Measurements from ENCODE around the gene TRNAU1AP.

DNA sequence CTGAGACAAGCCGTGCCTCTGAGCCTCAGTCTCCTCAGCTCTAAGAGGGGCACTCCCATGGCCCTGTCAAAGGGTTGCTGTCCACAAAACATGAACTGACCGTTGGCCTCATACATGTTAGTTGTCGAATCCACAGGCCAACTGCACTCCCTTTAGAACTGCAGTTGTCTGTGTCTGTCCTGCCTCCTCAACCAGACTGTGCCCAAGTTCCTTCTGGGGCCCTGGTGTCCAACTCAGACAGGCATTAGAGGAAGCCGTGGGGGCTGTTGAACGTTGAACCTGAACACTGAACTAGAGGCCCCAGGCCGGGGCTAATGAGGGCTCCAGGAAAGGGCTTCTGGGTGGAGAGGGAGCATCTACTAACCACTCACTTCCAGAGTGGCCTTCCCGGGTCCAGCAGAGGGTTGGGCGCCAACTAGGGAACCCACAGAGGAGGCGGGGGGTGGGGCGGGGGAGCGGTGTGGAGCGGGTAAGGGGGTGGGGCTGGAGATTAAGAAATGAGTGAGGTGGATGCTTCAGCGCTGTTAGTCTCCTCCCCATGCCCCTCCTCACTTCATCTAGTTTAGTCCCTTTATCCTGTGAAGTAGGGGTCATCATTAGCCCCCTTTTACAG lies 38.9 kb downstream of the TRNAU1AP start, which contains the start of gene RAB42:
- TF ChIP-seq ZC3H10 (CRISPR knock-in tag; IDR thresholded peaks at IDR 0.05) = no peak
- no peak for TF ChIP-seq RARB (CRISPR knock-in tag; IDR thresholded peaks at IDR 0.05)
- TF ChIP-seq, protein P1, sequence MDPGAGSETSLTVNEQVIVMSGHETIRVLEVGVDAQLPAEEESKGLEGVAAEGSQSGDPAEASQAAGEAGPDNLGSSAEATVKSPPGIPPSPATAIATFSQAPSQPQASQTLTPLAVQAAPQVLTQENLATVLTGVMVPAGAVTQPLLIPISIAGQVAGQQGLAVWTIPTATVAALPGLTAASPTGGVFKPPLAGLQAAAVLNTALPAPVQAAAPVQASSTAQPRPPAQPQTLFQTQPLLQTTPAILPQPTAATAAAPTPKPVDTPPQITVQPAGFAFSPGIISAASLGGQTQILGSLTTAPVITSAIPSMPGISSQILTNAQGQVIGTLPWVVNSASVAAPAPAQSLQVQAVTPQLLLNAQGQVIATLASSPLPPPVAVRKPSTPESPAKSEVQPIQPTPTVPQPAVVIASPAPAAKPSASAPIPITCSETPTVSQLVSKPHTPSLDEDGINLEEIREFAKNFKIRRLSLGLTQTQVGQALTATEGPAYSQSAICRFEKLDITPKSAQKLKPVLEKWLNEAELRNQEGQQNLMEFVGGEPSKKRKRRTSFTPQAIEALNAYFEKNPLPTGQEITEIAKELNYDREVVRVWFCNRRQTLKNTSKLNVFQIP (CRISPR knock-in tag; IDR thresholded peaks at IDR 0.05; ENCODE audit: borderline replicate concordance, low read depth) = no peak
- TF ChIP-seq SNAI2 (CRISPR knock-in tag; IDR thresholded peaks at IDR 0.05) = no peak
- no peak for TF ChIP-seq TOX (CRISPR knock-in tag; IDR thresholded peaks at IDR 0.05; ENCODE audit: borderline replicate concordance)
- TF ChIP-seq ZNF565 (CRISPR knock-in tag; conservative IDR thresholded peaks at IDR 0.05; ENCODE audit: low read depth) = no peak
- no peak for TF ChIP-seq ARNTL (CRISPR knock-in tag; IDR thresholded peaks at IDR 0.05; ENCODE audit: borderline replicate concordance, low read depth)
- no peak for TF ChIP-seq PPARA (CRISPR knock-in tag; IDR thresholded peaks at IDR 0.05; ENCODE audit: borderline replicate concordance)
- TF ChIP-seq ZFP3 (CRISPR knock-in tag; IDR thresholded peaks at IDR 0.05) = no peak
- no peak for TF ChIP-seq ESRRG (CRISPR knock-in tag; IDR thresholded peaks at IDR 0.05)
- no peak for TF ChIP-seq ZNF70 (CRISPR knock-in tag; IDR thresholded peaks at IDR 0.05)
- TF ChIP-seq CSDC2 (CRISPR knock-in tag; IDR thresholded peaks at IDR 0.05) = no peak
